Esophagus squamous epithelium (tissue), 4 donors: Measurements from ENCODE around the gene VAV2.

Experiments
- CTCF ChIP-seq, 6 experiments: fragments of 450-650 bp in 4 of 6; fragments of 200-600 bp in 2 of 6; sonication (generic) in 2 of 6; IDR thresholded peaks; one replicate each; pipeline ENCODE4 v1.5.1; 2016 to 2019; ENCODE audit warnings: antibody characterized with exemption in 6 of 6, mild to moderate bottlenecking in 4 of 6, moderate library complexity in 4 of 6
- POLR2A ChIP-seq, 4 donors: fragments of 450-650 bp; IDR thresholded peaks; one replicate each; pipeline ENCODE4 v1.6.1; 2017; ENCODE audit warnings: antibody characterized with exemption in 4 of 4, mild to moderate bottlenecking in 4 of 4, moderate library complexity in 3 of 4

GRCh38 chr9:133887540-133888047 lies 104.5 kb downstream of the VAV2 start:
- TF ChIP-seq CTCF (IDR thresholded peaks at IDR 0.05) (no peak), POLR2A (IDR thresholded peaks at IDR 0.05) (no peak)
